Measurements from ENCODE around the gene RBL1.
A peak's percentile ranks its signal among the peaks of the same experiment; 100 is the strongest.
"Not testable (repeated sequence)": the region's sequence is repeated elsewhere in the genome, so short reads cannot be mapped to it uniquely, and the experiment has no call there.

The RBL1 gene

GRCh38 chr20:36997121-36997520 lies 98.7 kb downstream of the RBL1 start:
- no peak for DNase-seq (ENCODE audit: low read depth in 1 of 2, low spot score in 1 of 2)

GRCh38 chr20:36994221-36994620 lies 101.6 kb downstream of the RBL1 start:
- DNase-seq (ENCODE audit: low read depth in 1 of 2, low spot score in 1 of 2): not testable (repeated sequence)

GRCh38 chr20:36992802-36993334 lies 102.9 kb downstream of the RBL1 start:
- no peak for DNase-seq (ENCODE audit: low read depth in 1 of 2, low spot score in 1 of 2)

- no peak for DNase-seq (ENCODE audit: low read depth in 1 of 2, low spot score in 1 of 2)
Measured at GRCh38 chr20:36991703-36992102, 104.1 kb downstream of the RBL1 start.

GRCh38 chr20:36989797-36990196 lies 106.0 kb downstream of the RBL1 start:
- no peak for DNase-seq (ENCODE audit: low read depth in 1 of 2, low spot score in 1 of 2)

GRCh38 chr20:36988494-36988966 lies 107.3 kb downstream of the RBL1 start:
- DNase-seq (ENCODE audit: low read depth in 1 of 2, low spot score in 1 of 2): no peak

- DNase-seq (ENCODE audit: low read depth in 1 of 2, low spot score in 1 of 2): no peak
Measured at GRCh38 chr20:36984257-36984638, 111.5 kb downstream of the RBL1 start.

GRCh38 chr20:36975099-36975818 lies 120.5 kb downstream of the RBL1 start:
- DNase-seq (ENCODE audit: low read depth in 1 of 2, low spot score in 1 of 2): peak; percentile 31 to 32

GRCh38 chr20:36974660-36975059 lies 121.1 kb downstream of the RBL1 start:
- no peak for DNase-seq (ENCODE audit: low read depth in 1 of 2, low spot score in 1 of 2)

- DNase-seq (ENCODE audit: low read depth in 1 of 2, low spot score in 1 of 2): no peak
Measured at GRCh38 chr20:36971103-36971502, 124.7 kb downstream of the RBL1 start.

- DNase-seq (ENCODE audit: low read depth in 1 of 2, low spot score in 1 of 2): no peak
Measured at GRCh38 chr20:36969478-36970186, 126.2 kb downstream of the RBL1 start.

GRCh38 chr20:36969051-36969450 lies 126.7 kb downstream of the RBL1 start:
- no peak for DNase-seq (ENCODE audit: low read depth in 1 of 2, low spot score in 1 of 2)

- no peak for DNase-seq (ENCODE audit: low read depth in 1 of 2, low spot score in 1 of 2)
Measured at GRCh38 chr20:36967636-36968035, 128.2 kb downstream of the RBL1 start.

GRCh38 chr20:36966965-36967364 lies 128.8 kb downstream of the RBL1 start:
- not testable (repeated sequence) for DNase-seq (ENCODE audit: low read depth in 1 of 2, low spot score in 1 of 2)

- DNase-seq (ENCODE audit: low read depth in 1 of 2, low spot score in 1 of 2): not testable (repeated sequence)
Measured at GRCh38 chr20:36962354-36962941, 133.3 kb downstream of the RBL1 start.

- no peak for DNase-seq (ENCODE audit: low read depth in 1 of 2, low spot score in 1 of 2)
Measured at GRCh38 chr20:36959242-36959641, 136.6 kb downstream of the RBL1 start.

GRCh38 chr20:36957875-36958667 lies 137.7 kb downstream of the RBL1 start:
- DNase-seq (ENCODE audit: low read depth in 1 of 2, low spot score in 1 of 2): no peak

- no peak for DNase-seq (ENCODE audit: low read depth in 1 of 2, low spot score in 1 of 2)
Measured at GRCh38 chr20:36956674-36957073, 139.1 kb downstream of the RBL1 start.

- no peak for DNase-seq (ENCODE audit: low read depth in 1 of 2, low spot score in 1 of 2)
Measured at GRCh38 chr20:36956016-36956415, 139.8 kb downstream of the RBL1 start.

- no peak for DNase-seq (ENCODE audit: low read depth in 1 of 2, low spot score in 1 of 2)
Measured at GRCh38 chr20:36951979-36952738, 143.6 kb downstream of the RBL1 start.
